Suprapubic skin (tissue), 4 donors: ENCODE results near the gene TLL1. TPM values are rescaled to one million over a fixed set of nuclear protein-coding genes. Genes with fewer than 3 reads are reported as not detected.

Experiments
- DNase-seq, 2 donors: peaks; one replicate each; pipeline ENCODE4 v3.0.0-alpha.2; 2019; ENCODE audit warnings: low spot score in 2 of 2
- H3K27ac ChIP-seq: fragments of 200-600 bp; sonication (generic); one replicate; pipeline ENCODE4 v1.5.1; 2019
- H3K27me3 ChIP-seq: fragments of 200-600 bp; sonication (generic); one replicate; pipeline ENCODE4 v1.5.1; 2019
- H3K36me3 ChIP-seq: fragments of 200-600 bp; sonication (generic); one replicate; pipeline ENCODE4 v1.5.1; 2019
- H3K4me1 ChIP-seq: fragments of 200-600 bp; sonication (generic); one replicate; pipeline ENCODE4 v1.5.1; 2019
- H3K4me3 ChIP-seq: fragments of 200-600 bp; sonication (generic); one replicate; pipeline ENCODE4 v1.5.1; 2019; ENCODE audit warnings: mild to moderate bottlenecking
- H3K9me3 ChIP-seq: fragments of 200-600 bp; sonication (generic); one replicate; pipeline ENCODE4 v1.5.1; 2019
- CTCF ChIP-seq, 2 donors: fragments of 200-600 bp in 1 of 2; fragments of 450-650 bp in 1 of 2; sonication (generic) in 1 of 2; IDR thresholded peaks; one replicate each; pipeline ENCODE4 v1.5.1; 2016 to 2019; ENCODE audit warnings: antibody characterized with exemption in 2 of 2, mild to moderate bottlenecking in 1 of 2, moderate library complexity in 1 of 2
- EP300 ChIP-seq: sonication (generic); formaldehyde crosslinking; IDR thresholded peaks from one replicate; pipeline ENCODE4 v1.6.1; 2017; ENCODE audit warnings: antibody characterized with exemption
- POLR2A ChIP-seq, 2 donors: fragments of 450-650 bp; IDR thresholded peaks; one replicate each; pipeline ENCODE4 v1.6.1; 2017; ENCODE audit warnings: antibody characterized with exemption in 2 of 2, mild to moderate bottlenecking in 2 of 2, moderate library complexity in 2 of 2
- POLR2AphosphoS5 ChIP-seq, 3 donors: sonication (generic); formaldehyde crosslinking; IDR thresholded peaks; one replicate each; pipeline ENCODE4 v1.6.1; 2017; ENCODE audit warnings: antibody characterized with exemption in 3 of 3
- WGBS: methylation state at CpG from one replicate; pipeline ENCODE4 v1.1.5; 2018; 5-methylcytosine and 5-hydroxymethylcytosine counted together
- total RNA-seq, 4 donors: library from RNA; depleted of rRNA; stranded (reverse); fragments of >200 nt; gene quantifications; one replicate each; pipeline ENCODE4 v1.1.0, GENCODE V29; 2016

TLL1 gene
- total RNA-seq, 4 donors from 2014 or later, result 6.4 to 12.9 (median 8.6) TPM

- no peak overlapping the region for H3K27ac ChIP-seq
- 60% methylated on average over 6 of the region's 6 CpGs for WGBS
- H3K9me3 ChIP-seq, result no peaks in the 10 kb centered on the region
- TF ChIP-seq POLR2A (IDR thresholded peaks at IDR 0.05) (no peak), EP300 (no peak), CTCF (IDR thresholded peaks at IDR 0.05) (no peak), POLR2AphosphoS5 (IDR thresholded peaks at IDR 0.05) (no peak)
- H3K4me3 ChIP-seq, result no peak overlapping the region
- no peaks in the 10 kb centered on the region for H3K36me3 ChIP-seq
- DNase-seq, result no peak
- no peaks in the 10 kb centered on the region for H3K4me1 ChIP-seq
- no peaks in the 10 kb centered on the region for H3K27me3 ChIP-seq
Observed at GRCh38 chr4:165905405-165906027, 32.5 kb downstream of the TLL1 start.

GRCh38 chr4:165906272-165906671, 33.2 kb downstream of the TLL1 start:
- no peak for DNase-seq
- no peak for TF ChIP-seq POLR2AphosphoS5 (IDR thresholded peaks at IDR 0.05)
- TF ChIP-seq CTCF (IDR thresholded peaks at IDR 0.05), result no peak
- no peak for TF ChIP-seq POLR2A (IDR thresholded peaks at IDR 0.05)
- no peak for TF ChIP-seq EP300
- Histone ChIP-seq H3K36me3 (no peaks in the 10 kb centered on the region), H3K4me1 (no peaks in the 10 kb centered on the region), H3K27ac (no peak overlapping the region), H3K4me3 (no peak overlapping the region), H3K9me3 (no peaks in the 10 kb centered on the region), H3K27me3 (no peaks in the 10 kb centered on the region)
- WGBS, result 89% methylated on average over 1 of the region's 1 CpG

- Histone ChIP-seq H3K4me3 (no peak overlapping the region), H3K4me1 (no peaks in the 10 kb centered on the region), H3K9me3 (no peaks in the 10 kb centered on the region), H3K27ac (no peak overlapping the region), H3K36me3 (no peaks in the 10 kb centered on the region), H3K27me3 (no peaks in the 10 kb centered on the region)
- TF ChIP-seq EP300, result no peak
- TF ChIP-seq POLR2AphosphoS5 (IDR thresholded peaks at IDR 0.05), result no peak
- TF ChIP-seq POLR2A (IDR thresholded peaks at IDR 0.05), result no peak
- no peak for TF ChIP-seq CTCF (IDR thresholded peaks at IDR 0.05)
- WGBS, result 61% methylated on average over 2 of the region's 2 CpGs
- DNase-seq, result no peak
Observed at GRCh38 chr4:165909947-165910346, 36.9 kb downstream of the TLL1 start.

GRCh38 chr4:165915215-165915614, 42.2 kb downstream of the TLL1 start:
- H3K4me3 ChIP-seq, result no peak overlapping the region
- no peaks in the 10 kb centered on the region for H3K36me3 ChIP-seq
- H3K4me1 ChIP-seq, result peaks cover 7% of the 10 kb centered on the region
- no peak overlapping the region for H3K27ac ChIP-seq
- no peak for DNase-seq
- 41% methylated on average over 3 of the region's 3 CpGs for WGBS
- no peaks in the 10 kb centered on the region for H3K9me3 ChIP-seq
- no peaks in the 10 kb centered on the region for H3K27me3 ChIP-seq
- TF ChIP-seq CTCF (IDR thresholded peaks at IDR 0.05), result no peak

- H3K9me3 ChIP-seq, result no peaks in the 10 kb centered on the region
- no peaks in the 10 kb centered on the region for H3K36me3 ChIP-seq
- H3K27ac ChIP-seq, result no peak overlapping the region
- H3K27me3 ChIP-seq, result no peaks in the 10 kb centered on the region
- WGBS, result 80% methylated on average over 3 of the region's 3 CpGs
- no peaks in the 10 kb centered on the region for H3K4me1 ChIP-seq
- H3K4me3 ChIP-seq, result no peak overlapping the region
- DNase-seq, result no peak
- TF ChIP-seq CTCF (IDR thresholded peaks at IDR 0.05) (no peak), POLR2AphosphoS5 (IDR thresholded peaks at IDR 0.05) (no peak), EP300 (no peak), POLR2A (IDR thresholded peaks at IDR 0.05) (no peak)
Observed at GRCh38 chr4:165921546-165921945, 48.5 kb downstream of the TLL1 start.
